GM12875 (cell line): ENCODE data around the gene TBC1D7.

ENCODE experiments used
- H3K4me3 ChIP-seq: one replicate; pipeline ENCODE4 v1.5.1; 2011; ENCODE audit warnings: low read depth, low read length, control low read depth
- TF ChIP-seq, protein P1 (sequence below): IDR thresholded peaks from 2 replicates; pipeline ENCODE4 v1.5.1; 2011; ENCODE audit warnings: low read depth, mild to moderate bottlenecking, control low read depth, inconsistent platforms, low read length, moderate library complexity, borderline replicate concordance; ENCODE audit not compliant: insufficient read depth

Gene TBC1D7

DNA sequence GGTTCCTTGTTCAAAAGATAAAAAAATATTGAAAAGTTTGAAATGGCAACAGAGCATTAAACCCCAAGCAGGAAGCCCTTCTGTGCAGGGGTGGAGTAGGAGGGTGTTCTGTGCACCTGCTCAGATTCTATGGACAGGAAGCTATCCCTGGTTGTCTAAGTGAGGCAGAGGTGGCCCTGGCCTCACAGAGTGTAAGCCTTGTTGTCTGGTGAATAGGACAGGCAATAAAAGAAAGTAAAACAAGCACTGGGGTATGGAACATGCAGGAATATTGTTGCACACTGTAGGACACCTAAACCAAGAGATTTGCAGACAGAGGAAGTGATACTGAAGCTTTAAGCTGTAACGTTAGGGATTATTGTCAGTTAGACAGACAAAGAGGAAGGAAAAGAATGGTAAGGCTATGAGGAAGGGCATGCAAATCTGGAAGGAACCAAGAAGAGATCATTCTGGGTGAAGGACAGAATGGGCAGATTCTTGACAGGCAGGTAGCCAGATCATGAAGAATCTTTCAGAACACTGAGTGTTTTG lies 66.8 kb downstream of the TBC1D7 start:
- H3K4me3 ChIP-seq = no peak overlapping the region
- TF ChIP-seq, protein P1, sequence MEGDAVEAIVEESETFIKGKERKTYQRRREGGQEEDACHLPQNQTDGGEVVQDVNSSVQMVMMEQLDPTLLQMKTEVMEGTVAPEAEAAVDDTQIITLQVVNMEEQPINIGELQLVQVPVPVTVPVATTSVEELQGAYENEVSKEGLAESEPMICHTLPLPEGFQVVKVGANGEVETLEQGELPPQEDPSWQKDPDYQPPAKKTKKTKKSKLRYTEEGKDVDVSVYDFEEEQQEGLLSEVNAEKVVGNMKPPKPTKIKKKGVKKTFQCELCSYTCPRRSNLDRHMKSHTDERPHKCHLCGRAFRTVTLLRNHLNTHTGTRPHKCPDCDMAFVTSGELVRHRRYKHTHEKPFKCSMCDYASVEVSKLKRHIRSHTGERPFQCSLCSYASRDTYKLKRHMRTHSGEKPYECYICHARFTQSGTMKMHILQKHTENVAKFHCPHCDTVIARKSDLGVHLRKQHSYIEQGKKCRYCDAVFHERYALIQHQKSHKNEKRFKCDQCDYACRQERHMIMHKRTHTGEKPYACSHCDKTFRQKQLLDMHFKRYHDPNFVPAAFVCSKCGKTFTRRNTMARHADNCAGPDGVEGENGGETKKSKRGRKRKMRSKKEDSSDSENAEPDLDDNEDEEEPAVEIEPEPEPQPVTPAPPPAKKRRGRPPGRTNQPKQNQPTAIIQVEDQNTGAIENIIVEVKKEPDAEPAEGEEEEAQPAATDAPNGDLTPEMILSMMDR = no peak

DNA sequence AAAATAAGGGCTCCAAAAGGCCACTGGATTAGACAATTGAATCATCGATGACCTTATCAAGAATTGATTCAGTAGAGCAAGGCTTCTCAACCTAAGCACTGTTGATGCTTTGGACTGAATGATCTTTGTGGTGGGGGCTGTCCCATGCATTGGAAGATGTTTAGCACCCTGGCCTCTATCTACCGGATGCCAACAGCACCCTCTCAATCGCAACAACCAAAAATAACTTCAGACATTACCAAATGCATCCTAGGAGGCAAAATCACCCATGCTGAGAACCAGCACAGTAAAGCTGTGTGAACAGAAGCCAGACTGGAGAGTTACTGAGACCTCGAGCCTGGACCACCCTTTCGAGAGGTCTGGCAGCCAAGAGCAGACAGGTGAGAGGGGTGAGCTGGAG lies 67.5 kb downstream of the TBC1D7 start:
- no peak overlapping the region for H3K4me3 ChIP-seq
- TF ChIP-seq, protein P1 = no peak

DNA sequence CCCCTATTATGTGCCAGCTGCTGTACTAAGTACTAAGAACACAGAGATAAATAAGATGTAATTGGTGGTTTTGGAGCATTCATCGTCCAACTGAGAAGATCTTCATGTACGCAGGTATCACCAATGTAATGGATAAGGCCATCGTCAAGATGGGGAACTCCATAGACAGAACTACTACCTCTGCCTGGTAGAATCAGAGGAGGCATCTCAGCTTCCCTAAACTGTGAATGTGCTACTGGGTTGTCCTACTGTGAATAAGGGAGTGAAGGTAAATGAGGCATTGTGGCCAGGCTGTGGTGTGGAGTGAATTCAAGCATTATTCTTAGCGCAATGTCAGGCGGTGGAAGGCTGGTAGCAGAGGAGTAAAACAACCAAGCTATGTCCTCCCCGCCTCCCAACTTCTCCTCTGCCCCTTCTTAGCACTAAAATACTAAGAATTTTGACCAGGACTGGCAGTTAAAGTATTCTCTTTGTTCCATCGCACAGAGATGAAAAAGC lies 68.2 kb downstream of the TBC1D7 start:
- TF ChIP-seq, protein P1 = no peak
- no peak overlapping the region for H3K4me3 ChIP-seq

DNA sequence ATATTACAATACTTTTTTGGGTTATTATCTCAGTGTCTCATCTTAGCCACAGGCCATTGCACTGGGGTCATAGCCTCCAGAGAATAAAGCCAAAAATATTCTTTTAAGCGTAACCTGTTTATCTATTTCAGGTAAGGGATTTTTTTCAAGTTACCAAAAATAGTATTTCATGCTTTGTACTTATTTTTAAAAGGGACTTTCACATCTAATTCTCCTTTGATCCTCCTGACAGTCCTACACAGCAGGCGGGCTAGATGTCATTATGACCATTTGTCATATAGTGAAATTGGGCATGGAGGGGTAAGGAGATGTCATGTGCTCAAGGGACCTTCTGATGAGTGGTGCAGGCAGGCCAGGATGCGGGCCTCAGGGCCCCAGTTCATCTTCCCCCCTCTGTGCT lies 68.9 kb downstream of the TBC1D7 start:
- TF ChIP-seq, protein P1 = no peak
- no peak overlapping the region for H3K4me3 ChIP-seq

DNA sequence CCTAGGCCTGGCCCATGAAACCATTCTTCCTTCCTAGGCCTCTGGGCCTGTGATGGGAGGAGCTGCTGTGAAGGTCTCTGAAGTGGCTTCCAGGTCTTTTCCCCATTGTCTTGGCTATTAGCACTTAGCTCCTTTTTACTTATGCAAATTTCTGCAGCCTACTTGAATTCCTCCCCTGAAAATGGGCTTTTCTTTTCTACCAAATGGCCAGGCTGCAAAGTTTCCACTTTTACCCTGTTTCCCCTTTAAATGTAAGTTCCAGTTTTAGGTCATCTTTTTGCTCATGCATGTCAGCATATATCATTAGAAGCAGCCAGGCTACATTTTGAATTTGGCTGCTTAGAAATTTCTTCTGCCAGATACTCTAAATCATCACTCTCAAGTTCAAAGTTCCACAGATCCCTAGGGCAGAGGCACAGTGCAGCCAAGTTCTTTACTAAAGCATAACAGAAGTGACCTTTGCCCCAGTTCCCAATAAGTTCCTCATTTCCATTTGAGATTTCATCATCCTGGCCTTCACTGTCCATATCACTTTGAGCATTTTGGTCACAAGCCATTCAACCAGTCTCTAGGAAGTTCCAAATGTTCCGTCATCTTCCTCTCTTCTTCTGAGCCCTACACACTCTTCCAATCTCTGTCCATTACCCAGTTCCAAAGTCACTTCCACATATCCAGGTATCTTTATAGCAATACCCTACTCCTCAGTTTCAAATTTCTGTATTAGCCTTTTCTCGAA lies 71.9 kb downstream of the TBC1D7 start:
- no peak overlapping the region for H3K4me3 ChIP-seq
- TF ChIP-seq, protein P1 = no peak
